HepG2 (cell line): ENCODE data around the gene GRIK2. TPM values are rescaled to one million over a fixed set of nuclear protein-coding genes. Genes with fewer than 3 reads are reported as not detected.

ENCODE experiments used
- ATAC-seq: fragments of 200-7000 bp; cut with Tn5 transposase; 3 replicates; pipeline ENCODE4 v1.9.1; 2020; ENCODE audit warnings: mild to moderate bottlenecking, moderate library complexity
- BruUV-seq: library from RNA; stranded (reverse); fragments of 400-500 nt; replicated peaks from 2 replicates; lab custom pipeline; 2021; lab: Mats Ljungman, UMichigan
- CTCF ChIA-PET: fragments of 300-600 bp; formaldehyde crosslinking; extraction: SDS; loops from one replicate; lab custom pipeline; 2021; ENCODE audit warnings: low total read pairs, inconsistent platforms, low intra/inter-chr PET ratio; lab: Yijun Ruan, JAX
- POLR2A ChIA-PET: fragments of 350-600 bp; sonication (Branson Sonifier 250); formaldehyde crosslinking; loops from one replicate; lab custom pipeline; 2020; ENCODE audit warnings: antibody characterized with exemption, inconsistent platforms; lab: Yijun Ruan, JAX
- DNase-seq: peaks from one replicate; pipeline ENCODE4 v3.0.0-alpha.2; 2015; ENCODE audit warnings: low spot score
- FAIRE-seq: peaks from 3 replicates; lab custom pipeline; 2011; peaks lifted over from hg19 to GRCh38; lab: Jason Lieb, UNC
- H2AFZ ChIP-seq: one replicate; pipeline ENCODE4 v1.6.1; 2011; ENCODE audit warnings: low read length, inconsistent platforms
- H3K27ac ChIP-seq: fragments of 300-600 bp; 3 replicates; pipeline ENCODE4 v1.8.0; 2011; ENCODE audit warnings: mixed run types, mild to moderate bottlenecking, mixed read lengths, low read length, inconsistent platforms; ENCODE audit not compliant: insufficient read depth; ENCODE audit errors: extremely low read length
- H3K27me3 ChIP-seq, 2 experiments: fragments of 200-600 bp in 1 of 2; 2 replicates in 1 of 2; 3 replicates in 1 of 2; pipeline versions ENCODE4 v1.6.0 to v1.8.0; 2011; ENCODE audit warnings: low read length in 2 of 2, mild to moderate bottlenecking in 2 of 2, moderate library complexity in 2 of 2, inconsistent platforms in 1 of 2; ENCODE audit not compliant: insufficient read depth in 2 of 2, control insufficient read depth in 1 of 2
- H3K36me3 ChIP-seq, 2 experiments: fragments of 200-600 bp in 1 of 2; replicated peaks in 1 of 2; 2 replicates in 1 of 2; 3 replicates in 1 of 2; pipeline versions ENCODE4 v1.5.1 to v1.8.0; 2011; ENCODE audit warnings: low read length in 2 of 2, inconsistent platforms in 1 of 2; ENCODE audit not compliant: insufficient read depth in 2 of 2, control insufficient read depth in 1 of 2
- H3K4me1 ChIP-seq: 2 replicates; pipeline ENCODE4 v1.5.1; 2012; ENCODE audit warnings: low read length, inconsistent platforms; ENCODE audit not compliant: insufficient read depth
- H3K4me2 ChIP-seq: 2 replicates; pipeline ENCODE4 v1.6.0; 2011; ENCODE audit warnings: low read depth, low read length, inconsistent platforms
- H3K4me3 ChIP-seq, 3 experiments: fragments of 200-600 bp in 1 of 3; sonication (generic), shearing (Covaris generic) in 1 of 3; replicated peaks in 1 of 3; 2 replicates each; pipeline ENCODE4 v1.5.1; 2011 to 2016; ENCODE audit warnings: low read length in 3 of 3, inconsistent platforms in 2 of 3, low read depth in 2 of 3, mild to moderate bottlenecking in 2 of 3, control low read depth in 1 of 3, mixed read lengths in 1 of 3; ENCODE audit not compliant: insufficient read depth in 1 of 3
- H3K79me2 ChIP-seq: one replicate; pipeline ENCODE4 v1.6.1; 2011; ENCODE audit warnings: low read length, inconsistent platforms; ENCODE audit not compliant: insufficient read depth
- H3K9ac ChIP-seq: 2 replicates; pipeline ENCODE4 v1.6.0; 2011; ENCODE audit warnings: mild to moderate bottlenecking, low read depth, low read length, inconsistent platforms; ENCODE audit not compliant: insufficient read depth
- H3K9me3 ChIP-seq: 2 replicates; pipeline ENCODE4 v1.5.1; 2012; ENCODE audit warnings: mild to moderate bottlenecking, low read length
- H4K20me1 ChIP-seq: 2 replicates; pipeline ENCODE4 v1.6.0; 2011; ENCODE audit warnings: inconsistent platforms, mild to moderate bottlenecking, low read length, moderate library complexity; ENCODE audit not compliant: insufficient read depth
- ATM ChIP-seq: fragments of 450-650 bp; IDR thresholded peaks from 2 replicates; pipeline ENCODE4 v1.7.1; 2017; ENCODE audit warnings: mild to moderate bottlenecking, borderline replicate concordance
- HOXD1 ChIP-seq: sonication (generic); formaldehyde crosslinking; IDR thresholded peaks from 2 replicates; pipeline ENCODE4 v1.5.0; 2020; ENCODE audit warnings: missing genetic modification reagents
- MAFF ChIP-seq: IDR thresholded peaks from 2 replicates; pipeline ENCODE4 v1.6.1; 2011; ENCODE audit warnings: low read depth, low read length, improper control_type of control experiment
- NFATC3 ChIP-seq: sonication (generic); formaldehyde crosslinking; IDR thresholded peaks from 2 replicates; pipeline ENCODE4 v1.5.1; 2020; ENCODE audit warnings: mild to moderate bottlenecking, missing genetic modification reagents
- SCMH1 ChIP-seq: sonication (generic); formaldehyde crosslinking; IDR thresholded peaks from 2 replicates; pipeline ENCODE4 v1.9.0; 2021; ENCODE audit warnings: missing genetic modification reagents, mild to moderate bottlenecking, borderline replicate concordance
- ZBTB21 ChIP-seq: sonication (generic); formaldehyde crosslinking; IDR thresholded peaks from 2 replicates; pipeline ENCODE4 v1.4.0; 2020; ENCODE audit warnings: missing genetic modification reagents
- ZFP36 ChIP-seq: fragments of 150-350 bp; IDR thresholded peaks from 2 replicates; pipeline ENCODE4 v1.6.1; 2018; ENCODE audit warnings: borderline replicate concordance, low read length, low read depth; ENCODE audit not compliant: partially characterized antibody
- ZFP62 ChIP-seq: sonication (generic); formaldehyde crosslinking; IDR thresholded peaks from 2 replicates; pipeline ENCODE4 v1.4.0; 2020; ENCODE audit warnings: missing genetic modification reagents
- ZNF260 ChIP-seq: sonication (generic); formaldehyde crosslinking; IDR thresholded peaks from 2 replicates; pipeline ENCODE4 v1.4.0; 2020; ENCODE audit warnings: missing genetic modification reagents, low read depth, mild to moderate bottlenecking, borderline replicate concordance
- ZNF616 ChIP-seq: sonication (generic); formaldehyde crosslinking; IDR thresholded peaks from 2 replicates; pipeline ENCODE4 v1.5.0; 2020; ENCODE audit warnings: low read depth, mild to moderate bottlenecking, missing genetic modification reagents
- ZSCAN20 ChIP-seq: sonication (generic); formaldehyde crosslinking; IDR thresholded peaks from 2 replicates; pipeline ENCODE4 v1.4.0; 2020; ENCODE audit warnings: missing genetic modification reagents, mild to moderate bottlenecking, borderline replicate concordance
- ZSCAN9 ChIP-seq: IDR thresholded peaks from 2 replicates; pipeline ENCODE4 v1.6.1; 2016; ENCODE audit warnings: borderline replicate concordance
- WGBS: methylation state at CpG from one replicate; pipeline ENCODE4 v1.1.6; 2017; ENCODE audit warnings: low lambda C conversion rate; 5-methylcytosine and 5-hydroxymethylcytosine counted together
- in situ Hi-C: cut with HindIII; loops from 2 replicates; pipeline ENCODE4 v1.10.0; 2017; ENCODE audit warnings: low pct_unique_long_range_greater_than_20kb; ENCODE audit not compliant: extremely low pct_ligation_motif_present
- intact Hi-C: fragments of 100-400 bp; cut with micrococcal nuclease; formaldehyde crosslinking; loops from one replicate; pipeline ENCODE4 v1.10.0; 2022; ENCODE audit not compliant: unreplicated experiment
- polyA plus RNA-seq, 8 experiments: library from polyadenylated mRNA; depleted of rRNA in 3 of 8; stranded (reverse) in 7 of 8; unstranded in 1 of 8; fragments of >200 nt; fragmentation: Illumina TruSeq in 4 of 8; extraction: Trizol in 4 of 8; gene quantifications; 2 replicates each; pipeline versions ENCODE4 v1.2.1 to v1.2.3, GENCODE V29; 2011 to 2016; ENCODE audit warnings: low read depth in 4 of 8, missing spikeins in 1 of 8, mixed read lengths in 1 of 8; ENCODE audit not compliant: insufficient read depth in 1 of 8
- total RNA-seq, 5 experiments: library from RNA; depleted of rRNA; stranded (reverse); fragments of >200 nt; fragmentation: Illumina TruSeq; extraction: Trizol; gene quantifications; 2 replicates each; pipeline ENCODE4 v1.2.3, GENCODE V29; 2016; ENCODE audit warnings: low read depth in 1 of 5
- TF ChIP-seq, protein P1 (sequence below): sonication (generic); formaldehyde crosslinking; IDR thresholded peaks from 2 replicates; pipeline ENCODE4 v1.4.0; 2020; ENCODE audit warnings: missing genetic modification reagents
- TF ChIP-seq, protein P2 (sequence below): fragments of 450-650 bp; IDR thresholded peaks from 2 replicates; pipeline ENCODE4 v1.6.1; 2017; ENCODE audit warnings: mild to moderate bottlenecking
- TF ChIP-seq, protein P3 (sequence below): sonication (generic); formaldehyde crosslinking; IDR thresholded peaks from 2 replicates; pipeline ENCODE4 v1.5.0; 2020; ENCODE audit warnings: missing genetic modification reagents

GRIK2 gene
- total and polyA plus RNA-seq, 2 of the 13 experiments (the other 11 are each of a cell fraction or from before 2014, with no cell fraction given), result not detected

DNA sequence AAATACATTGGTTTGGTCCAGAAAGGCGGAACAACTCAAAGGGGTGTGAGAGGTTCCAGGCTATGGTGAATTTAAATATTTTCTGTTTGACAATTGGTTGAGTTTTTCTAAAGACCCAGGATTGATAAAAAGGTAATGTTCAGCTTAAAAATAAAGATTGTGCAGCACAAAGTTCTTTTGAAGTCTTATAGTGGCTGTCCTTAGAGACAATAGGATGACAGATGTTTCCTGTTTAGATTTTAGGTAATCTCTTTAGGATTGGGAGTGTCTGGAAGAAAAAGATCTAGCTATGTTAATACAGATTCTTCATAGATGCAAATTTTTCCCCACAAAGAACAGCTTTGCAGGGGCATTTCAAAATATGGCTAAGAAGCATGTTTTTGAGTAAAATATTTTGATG lies 119.7 kb downstream of the GRIK2 start:
- no peak for TF ChIP-seq ZBTB21 (CRISPR knock-in tag)
- no peak for TF ChIP-seq ZSCAN20 (CRISPR knock-in tag)
- TF ChIP-seq ZFP62 (CRISPR knock-in tag), result no peak
- no peak for TF ChIP-seq ZSCAN9
- no peak for TF ChIP-seq ZFP36
- TF ChIP-seq, protein P1, sequence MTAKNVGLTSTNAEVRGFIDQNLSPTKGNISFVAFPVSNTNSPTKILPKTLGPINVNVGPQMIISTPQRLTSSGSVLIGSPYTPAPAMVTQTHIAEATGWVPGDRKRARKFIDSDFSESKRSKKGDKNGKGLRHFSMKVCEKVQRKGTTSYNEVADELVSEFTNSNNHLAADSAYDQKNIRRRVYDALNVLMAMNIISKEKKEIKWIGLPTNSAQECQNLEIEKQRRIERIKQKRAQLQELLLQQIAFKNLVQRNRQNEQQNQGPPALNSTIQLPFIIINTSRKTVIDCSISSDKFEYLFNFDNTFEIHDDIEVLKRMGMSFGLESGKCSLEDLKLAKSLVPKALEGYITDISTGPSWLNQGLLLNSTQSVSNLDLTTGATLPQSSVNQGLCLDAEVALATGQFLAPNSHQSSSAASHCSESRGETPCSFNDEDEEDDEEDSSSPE (CRISPR knock-in tag), result no peak
- no peak for TF ChIP-seq ZNF616
- TF ChIP-seq NFATC3, result no peak
- no peak for TF ChIP-seq MAFF
- TF ChIP-seq ZNF260 (CRISPR knock-in tag), result no peak
- TF ChIP-seq, protein P2, sequence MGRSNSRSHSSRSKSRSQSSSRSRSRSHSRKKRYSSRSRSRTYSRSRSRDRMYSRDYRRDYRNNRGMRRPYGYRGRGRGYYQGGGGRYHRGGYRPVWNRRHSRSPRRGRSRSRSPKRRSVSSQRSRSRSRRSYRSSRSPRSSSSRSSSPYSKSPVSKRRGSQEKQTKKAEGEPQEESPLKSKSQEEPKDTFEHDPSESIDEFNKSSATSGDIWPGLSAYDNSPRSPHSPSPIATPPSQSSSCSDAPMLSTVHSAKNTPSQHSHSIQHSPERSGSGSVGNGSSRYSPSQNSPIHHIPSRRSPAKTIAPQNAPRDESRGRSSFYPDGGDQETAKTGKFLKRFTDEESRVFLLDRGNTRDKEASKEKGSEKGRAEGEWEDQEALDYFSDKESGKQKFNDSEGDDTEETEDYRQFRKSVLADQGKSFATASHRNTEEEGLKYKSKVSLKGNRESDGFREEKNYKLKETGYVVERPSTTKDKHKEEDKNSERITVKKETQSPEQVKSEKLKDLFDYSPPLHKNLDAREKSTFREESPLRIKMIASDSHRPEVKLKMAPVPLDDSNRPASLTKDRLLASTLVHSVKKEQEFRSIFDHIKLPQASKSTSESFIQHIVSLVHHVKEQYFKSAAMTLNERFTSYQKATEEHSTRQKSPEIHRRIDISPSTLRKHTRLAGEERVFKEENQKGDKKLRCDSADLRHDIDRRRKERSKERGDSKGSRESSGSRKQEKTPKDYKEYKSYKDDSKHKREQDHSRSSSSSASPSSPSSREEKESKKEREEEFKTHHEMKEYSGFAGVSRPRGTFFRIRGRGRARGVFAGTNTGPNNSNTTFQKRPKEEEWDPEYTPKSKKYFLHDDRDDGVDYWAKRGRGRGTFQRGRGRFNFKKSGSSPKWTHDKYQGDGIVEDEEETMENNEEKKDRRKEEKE, result no peak
- TF ChIP-seq ATM, result no peak
- no peak for TF ChIP-seq SCMH1 (CRISPR knock-in tag)
- no peak for TF ChIP-seq HOXD1
- TF ChIP-seq, protein P3, sequence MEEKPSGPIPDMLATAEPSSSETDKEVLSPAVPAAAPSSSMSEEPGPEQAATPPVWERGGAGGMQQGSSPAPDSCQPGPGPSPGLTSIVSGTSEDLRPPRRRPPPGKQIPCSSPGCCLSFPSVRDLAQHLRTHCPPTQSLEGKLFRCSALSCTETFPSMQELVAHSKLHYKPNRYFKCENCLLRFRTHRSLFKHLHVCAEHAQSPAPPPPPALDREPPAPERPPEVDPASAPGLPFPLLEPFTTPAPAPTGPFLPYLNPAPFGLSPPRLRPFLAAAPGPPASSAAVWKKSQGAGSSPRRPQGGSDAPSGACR (CRISPR knock-in tag), result no peak
- WGBS, result 23% methylated on average over 1 of the region's 1 CpG
- in situ Hi-C loops, result no loop called here

More for the DNA sequence above, 119.7 kb downstream of the GRIK2 start:
- POLR2A ChIA-PET, result no interaction called here
- intact Hi-C loops, result no loop called here
- Histone ChIP-seq H3K27me3 (no peaks in the 10 kb centered on the region), H3K4me1 (no peaks in the 10 kb centered on the region), H3K9ac (no peak overlapping the region), H3K36me3 (no peaks in the 10 kb centered on the region), H3K4me2 (no peak overlapping the region), H4K20me1 (no peaks in the 10 kb centered on the region), H3K79me2 (no peaks in the 10 kb centered on the region), H3K27ac (no peak overlapping the region), H3K4me3 (no peak overlapping the region), H2AFZ (no peak overlapping the region), H3K9me3 (no peaks in the 10 kb centered on the region)
- CTCF ChIA-PET, result no interaction called here
- ATAC-seq (no peak), DNase-seq (no peak), FAIRE-seq (no peak)
- BruUV-seq, result no TSS peak
